SW 1271 (cell line): ENCODE measurements around the gene KIAA1671.

Experiments used
- DNase-seq, 2 experiments: peaks; one replicate each; lab custom pipeline; 2025; lab: John Stamatoyannopoulos, UW

The KIAA1671 gene

DNA sequence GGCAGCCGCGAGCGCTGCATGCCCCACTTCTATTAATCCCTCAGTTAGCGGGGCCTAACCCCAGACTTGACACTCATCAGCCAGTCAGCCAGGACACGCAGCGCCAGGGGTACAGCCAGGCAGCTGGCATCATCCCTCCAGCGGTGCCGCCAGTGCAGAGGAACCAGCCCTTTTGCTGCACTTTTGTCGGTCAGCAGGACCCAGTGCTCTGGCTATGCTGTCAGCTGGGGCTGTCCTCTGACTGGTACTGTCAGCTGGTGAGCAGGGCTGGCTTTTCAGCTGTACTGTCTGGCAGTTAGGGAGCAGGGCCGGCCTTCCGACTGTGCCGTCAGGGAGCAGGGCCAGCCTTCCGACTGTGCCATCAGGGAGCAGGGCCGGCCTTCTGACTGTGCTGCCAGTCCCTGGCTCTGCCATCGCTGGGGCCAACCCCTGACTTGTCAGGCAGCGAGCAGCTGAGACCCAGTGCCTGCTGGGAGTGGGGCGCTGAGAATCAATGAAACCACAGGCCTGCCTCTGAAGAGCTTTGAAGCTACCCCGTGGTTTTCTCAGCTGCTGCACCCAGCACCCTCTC is 115.4 kb downstream of the KIAA1671 start:
- no peak for DNase-seq

DNA sequence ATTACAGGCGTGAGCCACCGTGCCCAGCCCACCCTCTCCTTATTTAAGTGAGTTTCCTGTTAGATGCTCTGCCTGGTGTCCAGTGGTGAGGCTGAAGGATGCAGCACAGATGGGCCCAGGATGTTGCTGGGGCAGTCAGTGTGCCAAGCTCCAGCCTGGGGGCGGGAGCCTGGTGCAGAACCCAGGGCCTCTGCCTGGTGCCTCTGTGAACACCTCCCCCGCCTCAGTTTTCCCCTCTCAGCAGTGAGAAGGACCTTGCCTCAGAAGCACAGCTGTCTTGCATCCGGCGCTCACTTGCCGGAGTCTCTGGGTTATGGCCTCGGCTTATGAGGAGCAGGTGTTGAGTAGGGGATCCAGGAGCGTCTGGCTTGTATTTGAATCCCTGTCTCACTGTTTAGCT is 116.2 kb downstream of the KIAA1671 start:
- DNase-seq, result no peak

DNA sequence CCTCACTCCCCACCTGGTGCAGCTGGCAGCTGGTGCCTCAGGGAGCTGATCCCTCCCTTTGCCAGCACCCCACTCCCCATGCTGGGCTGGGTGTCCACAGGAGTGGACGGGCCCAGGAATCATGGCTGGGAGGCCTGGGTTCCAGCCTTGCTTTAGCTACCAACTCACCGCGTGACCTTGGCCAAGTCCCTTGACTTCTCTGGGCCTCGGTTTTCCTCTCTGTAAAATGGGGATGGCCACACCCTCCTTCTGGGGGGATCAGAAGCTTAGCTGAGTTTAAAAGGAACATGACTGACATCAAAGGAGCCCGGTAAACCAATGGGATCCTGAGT is 116.9 kb downstream of the KIAA1671 start:
- no peak for DNase-seq

DNA sequence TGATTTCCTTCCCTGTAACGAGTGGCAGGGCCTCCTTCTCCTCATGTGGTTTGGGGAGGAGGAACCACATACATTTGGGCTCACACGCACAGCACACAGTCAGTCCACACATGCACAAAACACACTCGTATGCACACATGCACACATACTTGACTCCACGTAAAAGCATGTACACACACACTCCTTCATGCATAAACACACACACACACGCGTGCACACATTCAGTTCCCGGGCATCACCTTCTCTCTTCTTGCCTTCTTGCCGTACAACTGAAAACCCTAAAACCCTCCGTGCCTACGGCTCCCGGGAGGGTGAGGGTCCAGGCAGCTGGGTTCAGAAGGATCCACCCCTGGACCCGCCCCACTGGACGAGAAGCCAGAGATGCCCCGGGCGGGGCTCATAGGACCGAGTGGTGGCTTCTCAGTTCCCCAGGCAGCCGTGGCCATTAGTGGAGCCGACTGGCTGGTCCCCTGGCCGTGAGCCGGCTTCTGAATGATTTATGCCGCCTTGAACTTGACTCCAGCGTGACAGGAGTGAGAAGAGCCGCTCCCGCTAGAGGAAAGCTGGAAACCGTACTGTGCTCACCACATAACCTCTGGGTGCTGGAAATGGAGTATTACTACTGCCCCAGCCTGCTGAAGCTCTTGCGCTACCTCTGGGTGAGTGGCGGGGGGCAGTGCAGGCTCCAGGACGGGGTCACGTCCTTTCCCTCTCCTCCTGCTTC is 117.4 kb downstream of the KIAA1671 start:
- no peak for DNase-seq

DNA sequence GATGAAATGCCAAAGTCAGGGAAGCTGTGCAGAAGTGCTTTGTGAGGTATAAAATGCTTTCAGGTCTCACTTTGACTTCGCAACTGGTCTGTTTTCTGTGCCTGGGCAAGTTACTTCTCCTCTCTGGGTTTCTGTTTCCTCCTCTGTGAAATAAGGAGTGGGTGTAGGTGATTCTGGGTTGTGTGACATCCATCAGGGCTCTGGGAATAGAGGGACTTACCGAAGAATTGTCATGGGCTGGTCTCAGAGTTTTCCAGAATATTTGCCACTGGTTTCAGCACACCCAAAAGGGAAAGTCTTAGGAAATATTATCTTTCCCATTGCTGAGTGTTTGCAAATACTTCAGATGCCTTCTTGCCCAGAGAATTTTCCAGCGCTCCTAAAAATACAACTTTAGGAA is 118.4 kb downstream of the KIAA1671 start:
- DNase-seq, result no peak

DNA sequence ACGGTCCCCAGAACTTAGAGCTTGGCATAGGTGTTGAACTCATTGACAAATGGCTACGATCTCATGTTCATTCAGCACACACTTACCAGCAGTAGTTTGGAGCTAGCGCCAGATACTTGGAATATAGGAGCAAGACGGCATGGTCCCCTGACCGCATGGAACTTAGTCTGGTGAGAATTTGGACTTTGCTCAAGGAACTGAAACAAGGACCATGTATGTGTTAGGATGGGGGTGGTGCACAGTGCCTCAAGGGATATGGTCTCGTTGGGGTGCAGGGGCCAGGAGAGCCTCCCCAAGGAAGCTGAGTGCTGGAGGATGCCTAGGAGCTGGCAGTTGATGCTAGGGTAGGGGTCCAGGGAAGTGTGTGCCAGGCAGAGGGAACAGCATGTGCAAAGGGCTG is 119.2 kb downstream of the KIAA1671 start:
- DNase-seq, result no peak

DNA sequence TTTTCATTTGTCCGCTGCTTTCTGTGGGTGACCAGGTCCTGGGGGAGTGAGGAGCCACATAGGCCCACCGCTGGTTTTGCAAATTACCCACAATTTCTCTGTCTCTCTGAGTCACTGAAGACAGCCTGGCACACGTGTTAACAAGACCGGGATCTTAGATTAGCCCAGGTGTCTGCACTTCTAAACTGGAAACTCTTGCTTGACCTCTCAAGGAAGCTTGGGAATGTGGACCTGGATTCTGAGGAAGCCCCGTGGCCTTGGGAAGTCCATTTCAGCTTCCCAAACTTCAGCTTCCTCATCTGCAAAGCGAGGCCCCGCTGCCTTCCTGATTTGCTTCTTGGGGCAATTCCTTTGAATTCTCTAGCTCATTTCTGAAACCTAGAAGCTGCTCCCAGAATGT is 119.9 kb downstream of the KIAA1671 start:
- DNase-seq, result no peak

DNA sequence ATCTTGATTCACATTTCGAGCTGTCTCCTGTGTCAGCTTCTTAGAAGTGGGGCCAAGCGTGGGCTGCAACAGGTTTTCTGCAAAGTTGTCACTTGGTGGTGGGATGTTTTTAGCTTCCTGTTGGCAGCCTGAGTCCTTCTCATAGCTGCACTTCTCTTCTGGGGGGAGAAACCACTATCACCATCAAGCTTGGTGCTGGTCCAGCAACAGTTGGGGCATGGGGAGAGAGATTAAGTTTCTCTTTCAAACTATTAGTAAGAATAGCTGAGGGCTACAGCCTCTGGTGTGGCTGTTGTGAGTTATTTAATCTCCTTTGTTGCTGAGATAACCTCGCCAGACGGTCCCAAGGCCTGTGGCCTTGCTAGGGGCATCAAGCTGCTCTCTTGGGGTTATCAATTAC is 123.8 kb downstream of the KIAA1671 start:
- DNase-seq, result no peak

DNA sequence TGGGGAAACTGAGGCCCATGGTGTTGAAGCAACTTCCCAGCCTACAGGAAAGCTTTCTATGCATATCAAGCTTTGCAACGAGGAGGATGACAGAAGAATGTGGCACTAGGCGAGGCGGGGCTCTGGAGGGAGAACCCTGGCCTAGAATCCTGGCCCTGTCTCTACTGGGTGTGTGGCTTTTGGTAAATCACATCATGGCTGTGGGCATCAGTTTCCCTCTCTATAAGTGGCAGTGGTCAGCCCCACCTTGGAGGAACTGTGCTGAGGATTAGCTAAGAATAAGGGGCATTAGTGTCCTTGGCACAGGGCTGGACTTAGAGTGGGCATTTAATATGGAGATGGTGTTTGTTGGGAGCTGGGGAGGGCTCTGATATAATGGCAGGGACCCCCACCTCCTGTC is 124.5 kb downstream of the KIAA1671 start:
- no peak for DNase-seq

DNA sequence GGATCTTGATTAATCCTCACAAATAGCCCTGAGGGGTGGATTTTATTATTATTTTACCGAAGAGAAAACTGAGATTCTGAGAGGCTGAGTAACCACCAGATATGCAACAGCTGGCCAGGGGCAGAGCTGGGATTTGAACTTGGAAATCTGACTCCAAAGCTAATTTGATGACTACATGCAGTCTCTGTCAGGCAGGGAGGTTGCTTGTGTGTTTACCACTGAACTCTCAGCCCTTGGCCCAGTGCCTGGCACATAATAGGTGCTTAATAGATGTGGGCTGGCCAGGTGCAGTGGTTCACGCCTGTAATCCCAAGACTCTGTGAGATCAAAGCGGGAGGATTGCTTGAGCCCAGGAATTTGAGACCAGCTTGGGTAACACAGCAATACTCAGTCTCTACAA is 125.4 kb downstream of the KIAA1671 start:
- no peak for DNase-seq

DNA sequence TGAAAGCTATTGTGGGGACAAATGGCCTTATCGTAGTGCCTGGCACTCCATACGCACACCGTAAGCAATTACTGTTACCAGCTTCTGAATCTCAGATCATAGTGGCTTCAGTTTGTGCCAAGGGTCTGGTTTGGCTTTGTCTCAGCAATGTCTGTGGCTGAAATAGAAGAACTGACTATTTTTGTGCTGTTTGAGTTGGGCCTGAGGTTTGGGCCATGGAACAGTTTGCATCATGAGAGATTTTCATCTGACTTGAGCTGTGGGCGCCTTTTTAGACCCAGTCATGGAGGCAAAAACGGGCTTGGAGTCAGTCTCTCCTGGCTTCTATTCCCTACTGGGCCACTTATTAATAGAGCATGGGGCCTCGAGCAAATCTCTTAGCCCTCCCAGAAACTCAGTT is 126.1 kb downstream of the KIAA1671 start:
- DNase-seq, result no peak

DNA sequence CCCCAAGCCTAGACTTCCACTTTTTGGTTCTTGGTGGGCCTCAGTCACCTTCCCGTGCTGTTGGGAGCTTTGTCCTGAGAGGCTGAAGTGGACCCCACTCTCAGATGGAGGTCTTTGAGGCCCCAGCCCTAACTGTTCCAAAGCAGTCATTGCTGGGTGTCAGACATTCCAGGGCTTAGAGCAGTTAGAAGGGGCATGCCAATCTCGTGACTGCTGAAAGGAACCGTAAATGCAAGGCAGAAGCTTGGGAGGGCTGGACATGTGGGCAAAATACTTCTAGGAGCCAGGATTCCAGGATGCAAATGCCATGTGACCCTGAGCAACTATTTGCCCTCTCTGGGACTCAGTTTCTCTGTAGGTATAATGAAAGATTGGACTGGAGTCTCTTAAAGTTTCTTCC is 128.3 kb downstream of the KIAA1671 start:
- DNase-seq, result no peak

DNA sequence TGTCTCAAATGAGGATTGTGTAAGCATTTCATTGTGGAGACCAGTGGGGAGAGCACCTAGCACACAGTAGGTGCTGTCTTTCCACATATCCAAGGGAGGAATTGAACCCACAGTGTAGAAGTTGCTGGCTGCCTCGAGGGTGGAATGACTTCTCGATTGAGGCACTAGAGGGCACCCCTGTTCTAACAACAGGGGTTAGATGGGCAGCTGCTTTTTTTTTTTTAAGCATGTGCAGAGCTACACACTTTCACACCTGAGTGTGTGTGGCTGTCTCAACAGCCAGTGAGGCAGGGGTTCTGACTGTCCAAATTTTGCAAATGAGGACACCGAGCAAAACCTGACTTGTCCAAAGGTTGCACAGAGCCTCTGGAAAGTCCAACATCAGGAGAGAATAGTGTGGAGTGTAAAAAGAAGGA is 128.9 kb downstream of the KIAA1671 start:
- DNase-seq, result peak in 1 of 2 experiments; percentile 1

DNA sequence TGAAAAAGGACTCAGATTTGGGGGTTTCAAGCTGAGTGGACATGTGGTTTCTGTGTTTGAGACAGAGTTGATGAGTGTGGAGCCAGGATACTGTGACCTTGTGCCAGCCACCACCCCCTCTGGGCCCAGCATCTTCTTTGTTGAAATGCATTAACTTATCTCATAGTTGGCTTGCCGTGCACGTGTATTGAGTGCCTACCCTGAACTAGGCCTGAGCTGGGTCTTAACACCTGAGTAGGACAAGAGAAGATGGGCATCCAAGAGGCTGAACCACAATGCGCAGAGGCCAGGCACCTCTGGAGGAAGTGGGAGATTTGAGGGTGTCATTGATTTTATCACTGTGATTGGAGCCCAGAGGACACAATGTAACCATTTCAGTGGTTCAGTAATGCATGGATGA is 129.6 kb downstream of the KIAA1671 start:
- no peak for DNase-seq

DNA sequence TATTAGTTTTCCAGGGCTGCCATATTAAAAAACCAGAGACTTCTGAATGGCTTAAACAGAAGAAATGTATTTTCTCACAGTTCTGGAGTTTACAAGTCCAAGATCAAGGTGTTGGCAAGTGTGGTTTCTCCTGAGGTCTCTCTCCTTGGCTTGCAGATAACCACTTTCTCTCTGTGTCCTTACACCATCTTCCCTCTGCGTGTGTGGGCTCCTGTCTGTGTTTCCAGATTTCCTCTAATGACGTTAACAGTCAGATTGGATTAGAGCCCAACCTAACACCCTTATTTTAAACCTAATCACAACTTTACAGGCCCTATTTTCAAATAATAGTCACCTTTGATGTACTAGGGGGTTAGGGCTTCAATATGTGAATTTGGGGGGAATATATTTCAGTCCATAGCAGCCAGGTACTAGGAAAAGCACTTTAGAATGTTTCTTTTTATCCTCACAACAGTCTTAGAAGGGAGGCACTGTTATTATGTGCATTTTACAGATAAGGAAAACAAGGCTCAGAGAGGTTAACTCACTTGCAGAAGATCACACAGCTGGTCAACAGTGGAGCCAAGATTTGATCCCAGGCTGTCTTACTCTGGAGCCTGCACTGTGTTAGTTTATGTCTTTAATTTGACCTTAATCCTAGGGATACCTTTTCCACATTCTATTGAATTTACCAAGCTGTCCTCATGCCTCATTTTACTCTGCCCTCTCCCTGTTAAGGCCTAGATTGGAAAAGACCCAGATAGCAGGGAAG is 130.7 kb downstream of the KIAA1671 start:
- no peak for DNase-seq

DNA sequence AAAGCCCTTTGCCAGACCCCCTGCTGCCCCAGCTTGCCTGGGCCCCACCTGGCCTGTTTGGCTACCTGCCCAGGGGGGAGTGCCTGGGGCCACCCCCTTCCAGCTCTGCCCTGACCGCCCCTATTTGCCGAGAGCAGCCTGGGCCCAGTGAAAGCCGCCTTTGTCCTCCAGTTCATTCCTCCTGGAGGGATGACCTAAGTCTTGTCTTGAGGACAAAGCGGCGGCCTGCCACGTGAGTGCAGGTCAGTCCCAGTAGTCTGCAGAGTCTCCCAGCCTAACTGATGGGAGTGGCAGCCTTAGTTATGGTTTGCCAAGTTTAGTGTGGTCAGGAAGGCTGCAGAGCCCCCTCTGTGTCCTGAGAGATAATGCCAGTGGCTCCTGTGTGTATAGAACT is 131.3 kb downstream of the KIAA1671 start:
- no peak for DNase-seq

DNA sequence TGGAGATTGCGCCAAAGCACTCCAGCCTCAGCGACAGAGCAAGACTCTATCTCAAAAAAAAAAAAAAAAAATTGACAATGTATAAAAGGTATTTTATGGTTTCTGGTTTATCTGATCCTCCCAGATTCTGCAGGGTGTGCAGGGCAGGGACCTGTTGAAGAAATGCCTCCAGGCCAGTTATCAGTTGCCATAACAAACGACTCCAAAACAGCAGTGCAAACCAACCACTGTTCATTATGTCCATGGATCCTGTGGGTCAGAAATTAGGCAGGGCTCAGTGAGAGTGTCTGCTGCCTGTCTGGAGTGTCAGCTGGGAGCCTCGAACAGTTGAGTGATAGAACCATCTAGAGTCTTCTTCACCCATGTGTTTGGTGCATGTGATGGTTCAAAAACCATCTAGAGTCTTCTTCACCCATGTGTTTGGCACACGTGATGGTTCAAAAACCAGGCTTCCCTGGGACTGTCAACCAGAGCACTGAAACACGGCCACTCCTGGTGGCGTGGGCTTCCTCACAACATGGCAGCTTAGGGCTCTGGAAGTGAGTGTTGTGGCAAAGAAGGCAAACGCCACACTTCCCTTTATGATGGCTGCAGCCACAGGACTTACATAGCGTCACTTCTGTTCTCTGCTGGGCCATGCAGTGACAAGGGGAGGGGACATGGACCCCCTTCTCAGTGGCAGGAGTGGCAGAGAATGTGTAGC is 132.0 kb downstream of the KIAA1671 start:
- DNase-seq, result no peak

DNA sequence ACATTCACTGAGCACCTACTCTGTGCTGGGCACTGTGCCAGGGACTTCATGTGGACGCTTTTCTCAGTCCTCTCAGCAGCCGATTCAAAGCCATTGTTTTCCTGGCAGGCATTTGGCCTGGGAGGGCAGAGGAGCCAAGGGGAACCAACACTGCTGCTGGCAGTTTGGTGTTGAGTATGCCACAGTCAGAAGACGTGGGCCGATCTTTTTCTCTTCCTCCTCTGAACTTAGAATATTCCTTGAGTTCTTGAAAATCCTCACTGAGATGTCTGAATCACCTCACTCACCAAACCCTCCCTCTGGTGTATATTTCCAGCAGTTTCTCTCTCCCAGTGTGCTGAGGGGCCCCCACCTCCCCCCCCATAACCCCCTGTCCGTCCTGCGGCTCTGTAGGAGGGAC is 132.6 kb downstream of the KIAA1671 start:
- DNase-seq, result no peak

DNA sequence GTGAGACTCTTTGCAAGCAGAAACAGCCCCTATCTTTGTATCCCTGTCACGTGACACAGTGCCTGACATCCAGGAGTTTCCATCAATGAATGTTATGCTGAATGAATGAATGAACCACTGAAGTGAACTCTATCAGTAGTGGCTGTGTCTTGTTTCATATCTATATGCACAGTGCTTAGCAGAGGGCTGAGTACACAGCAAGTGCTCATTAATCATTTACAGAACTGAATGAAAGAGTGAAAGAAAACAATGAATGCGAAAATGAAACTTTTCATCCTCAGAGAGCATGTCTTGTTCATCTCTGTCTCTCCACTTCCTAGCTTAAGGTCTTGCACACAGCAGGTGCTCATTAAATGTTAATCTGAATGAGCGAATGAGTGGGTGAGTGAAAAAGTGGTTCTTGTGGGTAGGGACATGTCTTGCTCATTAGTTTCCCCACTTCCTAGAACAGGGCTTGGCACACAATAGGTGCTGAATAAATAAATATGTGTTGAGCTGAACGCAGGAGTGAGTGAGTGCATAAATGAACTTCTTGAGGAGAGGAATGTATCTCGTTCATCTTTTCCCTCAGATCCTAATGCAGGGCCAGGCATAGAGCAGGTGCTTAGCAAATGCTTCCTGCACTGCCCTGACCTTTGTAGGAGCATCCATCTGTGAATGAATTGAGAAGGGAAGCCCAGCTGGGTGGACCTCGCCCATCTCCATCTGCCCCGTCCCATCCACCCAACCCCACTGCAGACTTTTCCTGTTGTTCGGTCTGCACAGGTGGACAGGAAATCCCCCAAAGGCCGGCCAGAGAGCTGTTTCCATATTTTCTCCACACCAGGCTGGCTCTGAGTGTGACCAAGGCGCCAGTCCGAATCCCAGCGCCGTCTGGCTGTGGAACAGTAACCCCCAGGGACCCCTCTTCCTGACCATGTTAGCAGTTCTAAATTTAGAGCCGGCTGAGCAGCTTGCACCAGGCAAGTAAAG is 133.7 kb downstream of the KIAA1671 start:
- no peak for DNase-seq

DNA sequence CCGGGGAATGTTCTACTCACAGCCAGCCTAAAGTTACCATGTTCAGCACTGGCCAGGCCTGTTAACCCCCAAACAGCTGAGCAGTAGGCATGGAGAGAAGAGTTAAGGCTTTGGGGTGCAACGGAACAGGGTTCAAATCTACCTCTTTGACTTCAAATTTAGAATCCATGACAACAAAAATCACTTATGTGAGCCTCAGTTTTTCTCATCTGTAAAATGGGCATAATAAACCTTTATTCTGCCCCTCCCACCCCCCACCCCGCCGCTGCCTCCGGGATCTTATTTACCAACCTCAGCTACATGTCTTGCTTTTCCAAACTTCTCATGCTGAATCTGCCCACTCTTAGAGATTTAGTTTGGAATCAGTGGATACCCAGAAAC is 134.4 kb downstream of the KIAA1671 start:
- no peak for DNase-seq

DNA sequence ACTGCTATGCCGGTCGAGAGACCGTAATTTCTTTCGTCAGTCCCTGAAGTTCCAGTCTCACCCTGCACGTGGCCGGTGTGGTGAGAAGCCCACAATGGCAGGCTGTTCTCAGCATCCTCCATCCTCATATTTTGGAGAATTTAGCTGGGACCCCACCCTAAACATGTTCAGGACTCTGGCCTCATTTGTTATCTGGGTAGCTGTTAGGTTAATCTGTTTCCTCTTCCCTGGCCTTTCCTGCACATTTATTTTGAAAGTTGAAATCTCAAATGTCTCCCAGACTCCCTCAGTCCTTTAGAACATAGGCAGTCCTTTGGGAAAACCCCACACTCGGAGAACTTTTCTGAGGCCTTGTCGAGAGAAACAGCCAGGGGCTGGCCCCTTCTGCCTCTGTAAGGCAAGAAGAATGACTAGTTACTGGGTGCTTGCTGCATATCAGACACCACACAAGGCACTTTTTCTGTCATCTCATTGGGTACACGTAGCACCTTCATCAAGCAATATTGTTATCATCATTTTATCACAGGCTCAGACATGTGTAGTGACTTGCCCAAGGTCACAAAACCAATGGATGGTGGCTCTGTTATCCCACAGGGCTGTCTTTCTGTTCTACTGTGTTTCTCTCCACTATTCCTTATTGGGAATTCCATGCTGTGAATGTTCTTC is 137.8 kb downstream of the KIAA1671 start:
- no peak for DNase-seq
